Glomerular endothelial cell (primary cell): ENCODE measurements around the gene FFAR3. TPM values are rescaled to one million over a fixed set of nuclear protein-coding genes. Genes with fewer than 3 reads are reported as not detected.
A peak's percentile ranks its signal among the peaks of the same experiment; 100 is the strongest.
"Not testable (repeated sequence)": the region's sequence is repeated elsewhere in the genome, so short reads cannot be mapped to it uniquely, and the experiment has no call there.

Experiments
- DNase-seq: peaks from one replicate; pipeline ENCODE4 v3.0.0-alpha.2; 2011; ENCODE audit warnings: low read depth, low spot score; ENCODE audit errors: extremely low read depth
- total RNA-seq: library from RNA; depleted of rRNA; stranded (reverse); fragments of >200 nt; gene quantifications from 2 replicates; pipeline ENCODE4 v1.2.3, GENCODE V29; 2015

The FFAR3 gene
- total RNA-seq, 1 donor from 2014 or later, result not detected

DNA sequence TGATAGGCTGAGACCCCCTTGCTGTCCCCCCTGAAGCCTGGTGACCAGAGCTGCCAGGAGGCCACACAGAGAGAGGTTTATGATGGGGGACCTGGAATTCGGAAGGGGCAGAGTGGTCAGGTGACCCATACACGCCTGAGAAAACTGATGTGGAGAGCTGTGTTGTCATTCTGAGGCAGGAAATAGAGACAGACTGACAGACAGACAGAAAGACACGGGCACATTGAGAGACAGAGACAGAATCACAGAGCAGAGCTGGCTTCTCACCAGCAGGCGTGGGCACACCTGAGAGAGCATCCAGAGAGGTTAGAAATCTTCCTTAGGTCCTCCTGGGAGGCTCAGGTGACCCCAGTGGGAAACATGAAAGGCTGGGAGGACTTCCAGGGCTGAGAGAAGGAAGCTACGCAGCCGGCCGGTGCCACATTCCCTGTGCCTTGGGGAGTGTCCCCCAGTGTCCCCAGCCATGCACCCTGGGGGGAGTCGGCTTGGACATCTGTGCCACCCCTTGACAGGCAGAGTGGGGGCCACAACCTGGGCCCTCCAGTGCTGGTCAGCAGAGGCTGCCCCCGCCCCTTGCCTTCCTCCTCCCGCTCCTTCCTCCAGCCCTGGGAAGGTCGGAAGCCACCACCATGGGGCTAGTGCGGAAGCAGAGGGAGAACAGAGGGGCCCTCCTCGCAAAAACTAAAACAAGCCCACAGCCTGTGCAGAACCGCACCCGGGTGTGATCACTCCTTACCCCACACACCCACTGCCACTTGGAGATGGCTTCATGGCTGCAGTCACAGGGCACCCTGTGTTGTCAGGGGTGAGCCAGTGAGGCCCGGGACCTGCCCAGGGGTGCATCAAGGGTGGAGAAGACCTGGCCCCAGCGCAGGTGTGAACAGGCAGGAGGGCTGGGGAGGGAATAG, 8.4 kb upstream of the FFAR3 start:
- no peak for DNase-seq

DNA sequence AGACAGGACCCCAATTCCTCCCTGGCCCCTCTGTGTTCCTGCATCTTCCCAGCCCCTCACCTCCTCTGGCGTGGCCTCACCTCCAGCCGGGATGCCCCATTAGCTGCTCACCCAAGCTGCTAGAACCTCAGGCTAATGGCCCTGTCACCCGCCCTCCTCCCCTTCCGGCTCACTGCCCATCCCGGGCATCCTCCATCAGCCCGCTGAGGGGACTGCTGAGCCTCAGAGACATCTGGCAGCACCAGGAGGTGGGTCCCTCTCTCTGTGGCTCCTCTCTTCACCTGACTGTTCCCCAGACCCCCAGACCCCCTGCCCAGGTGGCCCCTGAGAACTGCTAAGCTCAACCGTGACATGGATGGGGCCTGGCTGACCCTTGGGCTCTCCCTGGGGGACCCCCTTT, 7.7 kb upstream of the FFAR3 start:
- no peak for DNase-seq

- no peak for DNase-seq
Observed at GRCh38 chr19:35351411-35352176, 6.7 kb upstream of the FFAR3 start.

GRCh38 chr19:35352177-35352447, 6.1 kb upstream of the FFAR3 start:
- DNase-seq, result no peak

DNA sequence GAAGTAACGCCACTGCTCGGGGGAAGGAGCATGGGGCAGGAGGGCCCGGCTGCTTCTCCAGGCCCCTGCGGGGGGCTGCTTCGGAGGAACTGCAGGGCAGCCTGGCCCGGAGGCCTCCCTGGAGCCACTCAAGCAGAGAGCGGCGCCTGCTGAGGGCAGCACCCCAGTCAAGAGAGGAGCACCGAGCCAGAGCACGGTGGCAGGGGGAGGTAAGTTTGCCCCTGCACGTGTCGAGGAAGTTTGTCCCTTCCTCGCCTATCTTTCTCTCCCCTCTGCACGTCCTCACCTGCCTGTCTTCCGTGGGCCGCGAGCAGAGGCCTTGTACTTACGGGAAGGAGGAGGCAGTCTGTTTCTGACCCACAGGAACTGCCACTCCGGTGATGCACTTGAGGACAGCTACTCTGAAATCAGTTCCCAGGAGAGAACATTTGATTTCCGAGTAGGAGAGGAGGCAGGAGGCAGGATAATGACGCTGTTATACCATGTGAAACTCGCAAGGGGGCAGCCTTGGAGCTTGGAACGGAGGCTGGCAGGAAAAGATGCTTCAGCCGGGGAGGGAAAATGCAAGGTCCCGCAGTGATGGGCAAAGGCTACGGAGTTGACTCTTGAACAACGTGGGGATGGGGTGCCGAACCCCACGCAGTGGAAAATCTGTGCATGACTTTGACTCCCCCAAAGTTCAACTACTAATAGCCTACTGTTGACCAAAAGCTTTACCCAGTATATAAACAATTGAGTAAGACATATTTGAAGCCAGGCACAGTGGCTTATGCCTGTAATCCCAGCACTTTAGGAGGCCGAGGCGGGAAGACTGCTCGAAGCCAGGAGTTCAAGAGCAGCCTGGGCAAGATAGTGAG, 5.6 kb upstream of the FFAR3 start:
- DNase-seq, result peak; percentile 36

DNA sequence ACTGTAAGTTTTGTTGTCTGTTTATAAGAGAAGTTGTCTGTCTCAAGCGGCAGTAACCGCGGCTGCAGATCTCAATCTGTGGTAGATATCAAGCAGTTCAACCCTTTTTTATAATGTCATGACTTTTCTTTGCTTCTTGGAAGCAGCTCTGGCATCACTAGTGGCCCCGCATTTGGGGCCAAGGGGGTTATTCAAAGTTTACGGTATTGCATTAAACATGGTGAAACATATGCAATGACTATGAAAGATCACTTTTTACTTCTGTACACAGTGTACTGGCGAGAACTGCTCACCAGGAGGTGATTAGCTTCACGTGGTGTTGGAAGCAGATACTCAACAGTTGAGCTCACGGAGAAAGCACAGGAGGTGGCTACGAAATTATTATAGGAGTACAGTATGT, 4.6 kb upstream of the FFAR3 start:
- DNase-seq, result no peak

GRCh38 chr19:35354898-35355297, 3.4 kb upstream of the FFAR3 start:
- no peak for DNase-seq

- DNase-seq, result no peak
Observed at GRCh38 chr19:35355791-35356460, 2.3 kb upstream of the FFAR3 start.

GRCh38 chr19:35358834-35359233, 574 bp downstream of the FFAR3 start:
- not testable (repeated sequence) for DNase-seq

- DNase-seq, result not testable (repeated sequence)
Observed at GRCh38 chr19:35359395-35359794, 1.1 kb downstream of the FFAR3 start.

GRCh38 chr19:35360081-35360480, 1.8 kb downstream of the FFAR3 start:
- DNase-seq, result not testable (repeated sequence)

DNA sequence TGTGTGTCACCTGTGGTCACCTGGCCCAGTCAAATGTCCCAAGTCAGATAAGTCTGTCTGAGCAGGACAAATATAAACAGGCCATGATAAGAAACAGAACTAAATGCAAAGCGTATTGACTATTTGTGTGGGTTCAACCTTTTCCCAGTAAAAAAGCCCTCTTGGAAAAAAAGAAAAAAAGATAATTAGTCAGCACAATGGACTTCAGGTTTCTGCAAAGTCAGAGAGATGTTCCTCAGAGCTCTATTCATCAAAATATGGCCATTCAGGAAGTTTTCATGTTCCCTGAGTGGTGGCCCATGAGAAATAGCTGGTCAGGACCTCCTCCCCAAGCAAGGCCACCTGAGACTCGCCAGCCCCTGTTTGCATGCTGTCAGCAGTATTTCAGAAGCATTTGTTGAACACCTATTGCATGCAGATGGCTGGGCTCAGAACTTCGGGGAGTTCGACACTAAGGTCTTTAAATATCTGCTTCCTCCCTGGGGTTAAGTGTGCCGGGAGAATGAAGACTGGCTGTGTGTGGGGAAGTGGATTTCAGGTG, 2.7 kb downstream of the FFAR3 start:
- no peak for DNase-seq

DNA sequence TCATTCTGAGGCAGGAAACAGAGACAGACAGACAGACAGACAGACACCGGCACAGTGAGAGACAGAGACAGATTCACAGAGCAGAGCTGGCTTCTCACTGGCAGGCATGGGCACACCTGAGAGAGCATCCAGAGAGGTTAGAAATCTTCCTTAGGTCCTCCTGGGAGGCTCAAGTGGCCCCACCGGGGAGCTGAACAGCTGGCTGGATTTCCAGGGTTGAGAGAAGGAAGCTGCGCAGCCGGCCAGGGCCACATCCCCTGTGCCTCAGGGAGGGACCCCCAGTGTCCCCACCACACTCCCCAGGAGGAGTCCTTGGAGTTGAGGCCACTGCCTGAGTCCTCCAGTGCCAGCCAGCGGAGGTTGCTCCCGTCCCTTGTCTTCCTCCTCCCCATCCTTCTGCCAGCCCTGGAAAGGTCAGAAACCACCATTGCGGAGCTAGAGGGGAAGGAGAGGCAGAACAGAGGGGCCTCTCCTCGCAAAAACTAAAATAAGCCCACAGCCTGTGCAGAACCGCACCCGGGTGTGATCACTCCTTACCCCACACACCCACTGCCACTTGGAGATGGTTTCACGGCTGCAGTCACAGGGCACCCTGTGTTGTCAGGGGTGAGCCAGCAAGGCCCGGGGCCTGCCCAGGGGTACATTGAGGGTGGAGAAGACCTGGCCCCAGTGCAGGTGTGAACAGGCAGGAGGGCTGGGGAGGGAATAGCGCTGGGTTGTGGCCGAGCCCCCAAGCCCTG, 4.2 kb downstream of the FFAR3 start:
- no peak for DNase-seq

DNA sequence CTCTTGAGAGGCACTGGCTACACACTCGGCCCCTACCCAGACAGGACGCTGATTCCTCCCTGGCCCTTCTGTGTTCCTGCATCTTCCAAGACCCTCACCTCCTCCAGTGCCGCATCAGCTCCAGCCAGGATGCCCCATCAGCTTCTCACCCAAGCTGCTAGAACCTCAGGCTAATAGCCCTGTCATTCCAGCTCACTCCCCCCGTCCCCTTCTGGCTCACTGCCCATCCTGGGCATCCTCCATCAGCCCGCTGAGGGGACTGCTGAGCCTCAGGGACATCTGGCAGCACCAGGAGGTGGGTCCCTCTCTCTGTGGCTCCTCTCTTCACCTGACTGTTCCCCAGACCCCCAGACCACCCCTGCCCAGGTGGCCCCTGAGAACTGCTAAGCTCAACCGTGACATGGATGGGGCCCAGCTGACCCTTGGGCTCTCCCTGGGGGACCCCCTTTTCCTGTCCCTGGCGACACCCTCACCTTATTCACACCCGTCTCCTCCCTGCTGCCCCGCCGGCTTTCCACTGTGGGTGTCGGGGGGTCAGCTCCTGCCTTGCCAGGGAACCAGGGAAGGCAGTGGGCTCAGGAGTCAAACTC, 4.8 kb downstream of the FFAR3 start:
- no peak for DNase-seq

DNA sequence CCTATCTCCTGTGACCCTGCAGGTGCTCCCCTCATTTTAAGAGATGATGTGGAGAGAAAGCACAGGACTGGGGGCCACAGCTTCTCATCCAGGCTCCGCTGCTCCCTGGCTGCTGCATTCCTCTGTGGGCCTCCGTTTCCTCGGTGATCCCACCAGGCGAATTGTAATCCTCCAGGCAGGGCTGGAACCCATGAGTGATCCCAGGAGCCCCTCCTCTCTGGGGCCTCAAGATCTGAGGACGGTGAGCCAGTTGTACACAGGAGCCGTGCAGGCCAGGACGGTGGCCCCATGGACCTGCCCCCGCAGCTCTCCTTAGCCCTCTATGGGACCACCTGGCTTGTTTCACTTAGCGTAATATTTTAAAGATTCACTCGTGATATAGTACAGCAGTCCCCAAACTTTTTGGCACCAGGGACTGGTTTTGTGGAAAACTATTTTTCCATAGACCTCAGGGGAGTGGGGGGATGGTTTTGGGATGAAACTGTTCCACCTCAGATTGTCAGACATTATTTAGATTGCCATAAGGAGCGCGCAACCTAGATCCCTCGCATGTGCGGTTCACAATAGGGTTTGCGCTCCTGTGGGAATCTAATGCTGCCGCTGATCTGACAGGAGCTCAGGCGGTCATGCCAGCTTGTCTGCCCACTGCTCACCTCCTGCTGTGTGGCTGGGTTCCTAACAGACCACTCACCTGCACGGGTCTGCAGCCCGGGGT, 5.6 kb downstream of the FFAR3 start:
- no peak for DNase-seq

DNA sequence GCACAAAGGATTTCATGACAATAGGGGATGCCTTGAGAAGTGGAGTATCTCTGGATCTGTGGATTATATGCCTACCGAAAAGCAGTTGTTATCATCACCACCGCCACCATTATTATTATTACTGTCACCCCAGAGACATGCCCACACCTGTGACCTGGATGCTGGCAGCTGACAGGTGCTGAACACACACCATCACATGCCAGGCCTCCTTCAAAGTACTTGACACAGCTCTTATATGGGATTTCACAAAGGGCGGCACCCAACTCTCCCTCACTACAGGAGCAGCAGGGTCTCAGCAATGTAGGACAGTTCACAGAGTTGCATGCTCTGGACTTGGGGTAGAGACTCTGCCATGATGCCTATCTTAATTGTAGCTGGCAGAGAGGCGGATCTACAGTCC, 7.0 kb downstream of the FFAR3 start:
- DNase-seq, result no peak

GRCh38 chr19:35368378-35368777, 10.1 kb downstream of the FFAR3 start:
- DNase-seq, result no peak

DNA sequence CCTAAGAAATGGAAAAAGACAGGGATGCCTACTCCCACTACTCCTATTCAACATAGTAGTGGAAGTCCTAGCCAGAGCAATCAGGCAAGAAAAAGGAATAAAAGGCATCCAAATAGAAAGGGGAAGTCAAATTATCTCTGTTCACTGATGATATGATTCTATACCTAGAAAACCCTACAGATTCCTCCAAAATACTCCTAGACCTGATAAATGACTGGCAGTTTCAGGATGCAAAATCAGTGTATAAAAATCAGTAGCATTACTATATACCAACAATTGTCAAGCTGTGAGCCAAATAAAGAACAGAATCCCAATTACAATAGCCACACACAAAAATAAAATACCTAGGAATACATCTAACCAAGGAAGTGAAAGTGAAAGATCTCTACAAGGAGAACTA, 11.3 kb downstream of the FFAR3 start:
- DNase-seq, result no peak

DNA sequence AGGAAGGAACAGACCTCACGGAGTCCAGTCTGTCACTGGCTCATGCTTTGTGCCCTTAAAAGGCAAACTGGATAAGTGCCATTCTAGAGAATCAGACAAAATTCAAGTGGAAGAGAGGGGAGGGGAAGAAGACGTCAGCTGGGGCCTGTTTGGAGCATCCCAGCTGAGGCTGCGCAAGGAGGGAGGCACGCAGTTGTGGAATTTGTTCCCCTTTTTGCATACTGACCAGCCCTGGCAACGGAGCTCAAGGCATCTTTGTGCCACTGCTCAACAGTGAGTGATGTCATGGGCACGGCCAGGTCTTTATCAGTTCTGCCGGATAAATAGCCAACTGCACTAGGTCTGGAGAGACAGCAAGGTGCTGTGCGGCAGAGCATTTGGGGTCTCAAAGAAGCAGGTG, 12.5 kb downstream of the FFAR3 start, which contains the start of gene GPR42:
GPR42 (plus strand) TSS at position 347 of the 400 bp plus-strand sequence. CDS start 292 bp downstream, outside the sequence.
- no peak for DNase-seq
